Dedifferentiated amniotic fluid mesenchymal stem cell (primary cell): Measurements from ENCODE around the gene STK31.
"Not testable (repeated sequence)": the region's sequence is repeated elsewhere in the genome, so short reads cannot be mapped to it uniquely, and the experiment has no call there.

Source experiments
- DNase-seq: peaks from one replicate; pipeline ENCODE4 v3.0.0-alpha.2; 2016; ENCODE audit errors: extremely low spot score

STK31 gene, protein sequence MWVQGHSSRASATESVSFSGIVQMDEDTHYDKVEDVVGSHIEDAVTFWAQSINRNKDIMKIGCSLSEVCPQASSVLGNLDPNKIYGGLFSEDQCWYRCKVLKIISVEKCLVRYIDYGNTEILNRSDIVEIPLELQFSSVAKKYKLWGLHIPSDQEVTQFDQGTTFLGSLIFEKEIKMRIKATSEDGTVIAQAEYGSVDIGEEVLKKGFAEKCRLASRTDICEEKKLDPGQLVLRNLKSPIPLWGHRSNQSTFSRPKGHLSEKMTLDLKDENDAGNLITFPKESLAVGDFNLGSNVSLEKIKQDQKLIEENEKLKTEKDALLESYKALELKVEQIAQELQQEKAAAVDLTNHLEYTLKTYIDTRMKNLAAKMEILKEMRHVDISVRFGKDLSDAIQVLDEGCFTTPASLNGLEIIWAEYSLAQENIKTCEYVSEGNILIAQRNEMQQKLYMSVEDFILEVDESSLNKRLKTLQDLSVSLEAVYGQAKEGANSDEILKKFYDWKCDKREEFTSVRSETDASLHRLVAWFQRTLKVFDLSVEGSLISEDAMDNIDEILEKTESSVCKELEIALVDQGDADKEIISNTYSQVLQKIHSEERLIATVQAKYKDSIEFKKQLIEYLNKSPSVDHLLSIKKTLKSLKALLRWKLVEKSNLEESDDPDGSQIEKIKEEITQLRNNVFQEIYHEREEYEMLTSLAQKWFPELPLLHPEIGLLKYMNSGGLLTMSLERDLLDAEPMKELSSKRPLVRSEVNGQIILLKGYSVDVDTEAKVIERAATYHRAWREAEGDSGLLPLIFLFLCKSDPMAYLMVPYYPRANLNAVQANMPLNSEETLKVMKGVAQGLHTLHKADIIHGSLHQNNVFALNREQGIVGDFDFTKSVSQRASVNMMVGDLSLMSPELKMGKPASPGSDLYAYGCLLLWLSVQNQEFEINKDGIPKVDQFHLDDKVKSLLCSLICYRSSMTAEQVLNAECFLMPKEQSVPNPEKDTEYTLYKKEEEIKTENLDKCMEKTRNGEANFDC

DNA sequence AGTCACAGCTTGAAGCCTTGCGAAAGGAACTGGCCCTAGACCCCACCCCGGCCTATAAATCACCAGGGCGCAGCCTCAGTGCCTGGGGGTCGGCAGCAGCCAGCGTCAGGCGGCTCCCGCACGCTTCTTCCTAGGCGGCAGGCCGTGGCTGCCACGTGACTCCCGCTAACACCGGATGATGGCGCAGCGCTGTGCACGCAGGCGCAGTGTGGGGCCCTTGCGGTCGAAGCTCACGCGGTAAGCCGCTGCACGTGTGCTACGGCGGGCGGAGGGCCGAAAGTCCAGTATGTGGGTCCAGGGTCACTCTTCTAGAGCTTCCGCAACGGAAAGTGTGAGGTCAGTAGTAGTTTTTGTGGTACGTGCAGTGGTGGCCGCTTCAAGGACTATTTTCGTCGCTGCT, at the start of gene STK31:
TSS of gene STK31 (plus strand) at position 220 of the 400 bp plus-strand sequence. CDS start at position 287, 67 bp downstream.
- no peak for DNase-seq

DNA sequence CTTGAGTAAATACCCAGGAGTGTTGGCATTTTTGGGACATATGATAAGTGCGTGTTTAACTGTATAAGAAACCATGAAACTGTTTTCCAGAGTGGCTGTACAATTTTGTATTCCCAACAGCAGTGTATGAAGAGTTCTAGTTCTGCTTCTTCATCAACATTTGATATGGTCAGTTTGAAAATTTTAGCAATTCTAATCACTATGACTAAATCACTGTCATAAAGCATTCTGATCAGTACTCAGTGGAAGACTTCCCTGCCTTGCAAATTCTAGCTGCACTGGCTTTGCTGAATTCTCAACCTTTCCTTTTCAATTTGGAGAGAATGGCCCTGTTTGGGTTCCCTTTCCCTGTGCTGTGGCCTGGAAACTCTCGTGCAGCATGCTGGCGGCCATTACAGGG, 48.6 kb upstream of the STK31 start:
- DNase-seq: no peak

DNA sequence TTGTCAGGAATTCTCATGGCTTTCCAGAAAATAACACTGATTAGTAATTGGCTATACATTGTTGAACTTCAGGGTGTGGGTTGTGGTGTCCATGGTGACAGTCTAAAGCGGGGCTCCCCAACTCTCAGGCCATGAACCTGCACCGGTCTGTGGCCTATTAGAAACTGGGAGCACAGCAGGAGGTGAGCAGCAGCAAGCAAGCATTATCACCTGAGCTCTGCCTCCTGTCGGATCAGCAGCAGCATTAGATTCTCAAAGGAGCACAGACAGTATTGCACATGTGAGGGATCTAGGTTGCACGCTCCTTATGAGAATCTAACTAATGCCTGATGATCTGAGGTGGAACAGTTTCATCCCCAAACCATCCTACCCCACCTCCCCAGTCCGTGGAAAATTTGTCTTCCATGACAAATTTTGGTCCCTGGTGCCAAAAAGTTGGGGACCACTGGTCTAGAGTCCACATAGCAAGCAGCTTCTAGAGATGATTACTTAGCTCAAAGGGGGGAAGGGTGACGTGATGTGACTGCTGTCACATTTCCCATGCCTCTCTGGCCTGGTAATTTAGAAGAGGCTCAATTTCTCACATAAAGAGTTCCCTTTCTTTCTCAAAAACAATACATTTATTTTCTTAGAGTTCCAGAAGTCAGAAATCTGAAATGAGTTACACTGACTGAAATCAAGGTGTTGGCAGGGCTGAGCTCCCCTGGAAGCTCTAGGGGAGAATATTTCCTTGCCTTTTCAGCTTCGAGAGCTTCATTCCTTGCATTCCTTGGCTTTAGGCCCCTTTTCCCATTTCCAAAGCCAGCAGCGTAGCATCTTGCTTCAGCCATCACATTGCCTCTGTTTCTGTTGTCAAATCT, 47.7 kb upstream of the STK31 start:
- DNase-seq: no peak

DNA sequence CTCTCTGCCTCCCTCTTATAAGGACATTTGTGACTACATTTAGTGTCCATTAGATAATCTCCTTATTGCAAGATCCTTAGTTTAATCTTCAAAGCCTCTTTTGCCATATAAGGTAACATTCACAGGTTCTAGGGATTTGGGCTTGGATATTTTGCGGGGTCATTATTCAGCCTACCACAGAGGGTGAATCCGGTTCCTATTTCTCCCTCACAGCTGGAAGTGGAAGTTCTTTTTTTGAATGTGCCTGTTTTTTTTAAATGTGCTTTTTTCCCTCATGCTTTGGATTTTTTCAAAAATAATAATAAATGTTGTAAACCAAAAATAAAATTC, 47.1 kb upstream of the STK31 start:
- no peak for DNase-seq

DNA sequence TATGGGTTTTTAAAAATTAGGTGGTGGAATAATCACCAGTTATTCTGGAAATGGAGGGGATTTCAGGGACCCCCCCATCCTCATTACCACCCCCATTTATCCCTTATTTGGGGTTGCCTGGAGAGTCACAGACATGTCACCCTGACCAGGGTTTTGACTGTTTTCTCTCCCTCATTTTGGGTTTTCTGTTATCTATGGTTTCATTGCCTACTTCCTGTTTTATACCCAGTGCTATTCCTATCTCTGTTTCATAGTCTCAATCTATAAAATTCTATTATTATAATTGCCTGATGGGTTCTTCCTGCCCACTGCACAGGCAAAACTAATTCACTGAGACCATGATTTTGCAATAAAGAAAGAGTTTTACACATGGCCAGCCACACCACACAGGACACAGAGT, 45.9 kb upstream of the STK31 start:
- DNase-seq: no peak

DNA sequence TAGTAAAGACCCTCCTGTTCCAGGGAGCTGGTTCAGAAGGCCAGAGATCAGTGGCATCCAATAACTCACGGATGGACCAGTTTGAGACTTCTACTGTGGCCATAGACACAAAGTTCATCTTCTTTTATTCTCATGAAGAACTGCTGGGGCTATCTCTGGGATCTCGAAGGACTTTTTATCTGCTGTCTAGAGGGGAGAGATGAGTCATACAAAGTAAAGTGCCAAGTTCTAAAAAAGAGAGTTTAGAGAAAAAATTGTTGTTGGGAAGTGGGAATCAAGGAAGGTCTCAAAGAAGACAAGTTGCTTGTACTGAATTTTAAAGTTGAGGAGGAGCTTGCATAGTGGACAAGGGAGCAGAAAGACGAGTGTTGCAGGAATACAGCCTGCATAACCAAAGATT, 38.0 kb upstream of the STK31 start:
- no peak for DNase-seq

DNA sequence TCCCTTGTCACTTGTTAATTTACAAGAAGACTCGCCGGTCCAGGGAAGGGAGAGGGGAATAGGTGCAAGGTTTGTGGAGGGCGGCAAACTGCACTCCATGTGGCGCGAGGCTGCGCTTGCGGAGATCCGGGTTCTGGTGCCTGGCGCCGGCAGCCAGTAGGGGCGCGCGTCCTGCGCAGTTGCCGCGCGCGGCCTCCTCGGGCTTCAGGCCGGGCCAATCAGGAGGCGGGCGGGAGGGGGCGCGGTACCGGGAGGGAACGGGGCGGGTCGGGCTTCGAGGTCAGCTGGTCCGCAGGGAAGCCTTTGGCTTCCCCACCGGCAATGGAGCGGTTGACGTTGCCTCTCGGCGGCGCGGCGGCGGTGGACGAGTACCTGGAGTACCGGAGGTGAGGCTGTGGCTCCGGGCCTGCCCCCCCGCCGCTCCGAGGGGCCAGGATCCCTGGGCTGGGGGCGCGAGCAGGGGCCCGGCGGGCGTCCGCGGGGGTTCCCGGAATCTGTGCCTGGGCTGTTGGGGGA, 30.1 kb upstream of the STK31 start, which contains the start of gene FAM221A:
TSS of gene FAM221A (plus strand) at position 302 of the 516 bp plus-strand sequence. CDS start at position 322, 20 bp downstream.
- peak; percentile 36 for DNase-seq

DNA sequence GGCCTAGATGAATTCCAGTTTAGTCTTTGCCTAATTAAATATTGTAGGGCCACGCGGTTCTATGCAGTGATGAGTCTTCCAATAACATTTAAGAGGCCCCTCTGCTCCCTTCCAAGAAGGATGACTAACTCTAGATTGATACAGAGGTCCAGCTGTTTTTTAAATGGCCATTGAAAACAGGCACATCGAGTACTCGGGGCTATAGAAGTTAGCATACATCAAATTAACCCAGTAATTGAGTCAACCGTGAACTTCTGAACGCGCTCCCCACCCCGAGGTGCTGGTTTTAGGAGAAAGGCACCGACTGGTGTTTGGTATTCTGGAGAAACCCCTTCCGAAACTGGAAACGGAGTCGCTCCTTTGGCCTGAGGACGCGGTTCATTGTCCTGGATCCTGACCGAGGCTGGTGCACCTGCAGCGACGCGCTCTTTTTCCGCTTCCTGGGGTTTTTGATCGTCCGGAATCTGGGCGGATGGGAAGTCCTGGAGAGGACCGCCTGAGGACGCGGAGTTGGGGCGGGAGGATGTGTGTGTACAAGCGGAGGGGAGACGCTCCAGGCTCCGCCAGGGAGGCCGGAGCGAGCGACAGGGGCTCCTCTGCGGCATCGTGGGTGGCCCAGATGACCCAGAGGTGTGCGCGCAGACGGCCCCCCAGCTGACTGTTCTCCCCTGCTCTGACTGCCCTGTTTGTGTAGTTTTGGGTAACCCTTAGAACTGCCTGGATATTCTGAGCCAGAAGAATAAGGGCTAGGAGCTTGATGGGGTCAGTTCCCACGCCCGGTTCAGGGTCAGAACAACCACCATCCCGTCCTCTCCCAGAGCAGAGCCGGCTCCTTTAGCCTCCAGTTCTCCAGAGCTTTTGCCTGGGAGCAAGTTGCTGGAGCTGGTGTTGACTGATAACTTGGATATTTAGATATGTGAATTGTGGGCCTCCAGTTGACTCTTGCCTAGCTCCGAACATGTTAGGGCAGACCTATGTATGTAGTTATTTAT, 29.3 kb upstream of the STK31 start:
- no peak for DNase-seq

DNA sequence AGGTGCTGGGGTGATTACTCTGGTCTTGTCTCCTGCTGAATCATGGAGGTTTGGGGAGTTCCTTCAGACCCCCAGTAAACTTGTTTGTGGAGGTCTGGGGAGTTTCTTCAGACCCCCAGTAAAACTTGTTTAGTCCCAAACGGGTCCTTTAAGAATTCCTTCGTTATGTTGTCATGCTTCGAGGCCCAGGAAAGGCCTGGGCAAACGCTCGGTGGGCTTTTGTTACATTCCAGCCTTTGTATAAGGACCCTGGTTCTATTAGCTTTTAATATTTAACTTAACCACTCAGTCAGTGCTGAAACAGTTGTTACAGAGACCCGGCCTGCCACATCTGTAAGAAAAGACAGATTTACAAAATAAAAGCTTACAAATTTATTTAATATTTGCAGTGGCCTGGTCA, 26.0 kb upstream of the STK31 start:
- DNase-seq: not testable (repeated sequence)

DNA sequence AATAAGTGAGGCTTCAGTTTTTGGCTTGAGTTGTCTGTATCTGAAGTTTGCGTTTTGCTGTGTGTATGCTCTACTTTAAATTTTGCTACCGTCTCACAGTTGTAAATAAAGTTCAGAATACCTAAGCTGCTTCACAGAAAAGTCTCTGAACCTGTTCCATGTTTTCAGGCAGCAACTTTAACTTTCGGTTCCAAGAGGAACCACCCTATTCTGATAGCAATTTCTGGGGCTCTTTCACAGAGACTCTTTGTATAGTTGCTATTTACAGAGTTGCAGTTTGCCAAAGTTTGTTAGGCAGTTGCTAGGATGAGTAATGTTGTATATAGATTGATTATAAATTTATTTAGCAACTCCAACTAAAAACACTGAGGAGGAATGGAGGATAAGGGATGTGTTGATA, 24.3 kb upstream of the STK31 start:
- DNase-seq: no peak

DNA sequence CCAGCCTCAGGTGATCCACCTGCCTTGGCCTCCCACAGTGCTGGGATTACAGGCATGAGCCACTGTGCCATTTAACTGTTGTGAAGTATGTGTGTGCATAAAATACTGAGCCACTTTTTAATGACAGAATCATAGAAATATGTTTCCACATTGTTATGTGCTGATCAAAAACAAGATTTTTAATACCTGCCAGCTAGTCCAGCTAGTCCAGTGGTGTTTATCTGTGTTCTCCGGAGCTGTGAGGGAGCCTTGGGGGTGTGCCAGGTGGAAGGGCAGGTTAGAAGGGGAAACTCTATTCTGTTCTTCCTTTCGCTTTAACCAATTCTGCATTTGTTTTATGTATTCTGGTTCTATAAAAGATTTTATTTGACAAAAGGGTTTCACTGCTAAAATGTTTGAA, 23.0 kb upstream of the STK31 start:
- DNase-seq: no peak

DNA sequence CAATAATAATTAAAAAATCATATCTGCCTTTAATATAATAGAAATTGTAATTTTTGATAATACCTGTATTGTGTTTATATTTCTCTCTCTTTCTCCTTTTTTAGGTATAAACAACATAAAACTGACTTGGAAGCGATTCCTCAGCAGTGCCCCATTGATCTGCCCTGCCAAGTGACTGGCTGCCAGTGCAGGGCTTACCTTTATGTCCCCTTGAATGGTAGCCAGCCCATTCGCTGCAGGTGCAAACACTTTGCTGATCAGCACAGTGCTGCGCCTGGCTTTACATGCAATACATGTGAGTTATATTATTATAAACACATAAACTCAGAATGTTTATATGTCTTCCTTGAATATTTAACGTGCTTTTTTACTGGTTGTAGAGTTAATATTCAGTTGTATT, 20.9 kb upstream of the STK31 start:
- no peak for DNase-seq

DNA sequence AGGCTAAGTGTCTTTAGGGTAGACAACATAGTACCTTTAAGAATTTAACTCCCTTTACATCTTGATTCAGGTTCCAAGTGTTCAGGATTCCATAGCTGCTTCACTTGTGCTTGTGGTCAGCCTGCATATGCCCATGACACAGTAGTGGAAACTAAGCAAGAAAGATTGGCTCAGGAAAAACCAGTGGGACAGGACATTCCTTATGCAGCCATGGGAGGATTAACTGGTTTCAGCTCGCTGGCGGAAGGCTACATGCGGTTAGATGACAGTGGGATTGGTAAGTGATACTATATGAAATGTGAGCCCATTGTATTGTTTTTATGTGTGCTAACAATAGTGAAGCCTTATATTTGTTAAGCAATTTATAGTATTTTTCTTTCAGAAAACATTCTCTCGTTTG, 18.7 kb upstream of the STK31 start:
- DNase-seq: peak; percentile 32

DNA sequence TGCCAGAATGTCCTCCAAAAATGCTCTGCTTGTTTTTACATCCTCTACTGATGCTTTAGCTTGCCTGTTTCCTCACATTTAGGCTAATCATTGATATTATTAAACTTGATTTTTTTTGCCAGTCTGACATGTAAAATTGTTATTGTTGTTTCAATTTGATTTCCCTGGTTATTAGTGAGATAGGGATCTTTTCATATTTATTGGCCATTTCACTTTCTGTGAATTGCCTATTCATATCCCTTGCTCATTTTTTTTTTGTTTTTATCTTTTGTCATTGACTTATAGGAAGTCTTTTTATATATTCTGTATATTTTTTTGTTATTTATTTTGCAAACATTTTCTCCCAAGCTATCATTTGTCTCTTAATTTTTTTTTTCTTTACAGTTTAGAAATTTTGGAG, 16.8 kb upstream of the STK31 start:
- no peak for DNase-seq

DNA sequence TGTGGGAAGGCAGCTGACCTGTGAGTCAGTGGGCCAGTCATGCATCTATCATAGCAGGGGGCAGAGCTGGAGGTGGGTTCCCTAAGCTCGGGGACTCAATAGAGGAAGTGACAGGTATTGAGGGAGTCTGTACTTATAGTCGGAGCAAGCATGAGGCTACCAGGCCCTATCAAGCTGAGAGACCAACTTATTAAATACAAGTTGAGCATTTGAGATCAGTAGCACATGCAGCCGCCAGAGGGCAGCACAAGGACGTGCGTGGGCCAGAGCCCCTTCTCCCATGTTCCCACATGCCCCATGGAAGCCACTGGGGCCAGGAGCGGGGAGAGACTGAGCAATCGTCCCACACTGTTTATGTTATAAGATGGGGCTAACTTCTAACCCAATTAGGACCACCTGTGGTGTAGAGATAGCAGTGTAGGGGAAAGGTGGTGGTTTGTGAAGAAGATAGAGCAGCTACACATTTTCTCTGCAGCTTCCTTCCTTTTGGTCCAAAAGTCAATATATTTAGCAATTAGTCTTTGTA, 13.0 kb upstream of the STK31 start:
- DNase-seq: no peak

DNA sequence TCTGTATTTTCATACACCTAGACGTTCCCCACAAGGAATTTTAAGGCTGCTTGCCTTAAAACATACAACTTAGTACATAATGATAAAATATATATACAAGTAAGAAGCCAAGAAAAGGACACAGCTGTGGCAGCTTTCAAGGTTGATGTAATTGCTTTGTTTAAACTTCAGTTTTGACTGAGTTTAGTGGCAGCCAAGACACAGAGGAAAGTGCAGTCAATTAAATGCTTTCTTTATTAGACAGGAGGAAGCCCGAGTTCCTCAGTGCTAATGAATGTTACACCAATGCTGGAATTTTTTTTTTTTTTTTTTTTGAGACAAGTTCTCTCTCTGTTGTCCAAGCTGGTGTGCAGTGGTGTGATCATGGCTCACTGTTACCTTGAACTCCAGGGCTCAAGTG, 11.2 kb upstream of the STK31 start:
- no peak for DNase-seq

DNA sequence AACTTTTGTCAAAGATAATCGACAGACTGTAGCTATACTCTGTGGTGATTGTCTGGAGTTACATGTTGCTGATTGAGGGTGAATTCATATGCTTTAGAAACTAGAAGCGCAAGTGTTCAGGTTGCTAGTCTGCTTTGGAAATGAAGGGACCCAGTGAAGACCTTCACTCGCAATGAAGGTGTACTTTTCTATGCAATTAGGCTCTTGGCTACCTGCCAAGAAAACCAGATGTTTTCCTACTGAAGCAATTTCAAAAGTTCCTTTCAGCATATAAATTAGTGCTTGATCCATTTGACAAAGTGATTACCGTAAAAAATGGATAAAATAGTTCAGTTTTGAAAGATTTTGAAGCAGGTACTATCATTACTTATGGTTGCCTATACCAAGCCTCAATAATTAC, 10.0 kb upstream of the STK31 start:
- no peak for DNase-seq

DNA sequence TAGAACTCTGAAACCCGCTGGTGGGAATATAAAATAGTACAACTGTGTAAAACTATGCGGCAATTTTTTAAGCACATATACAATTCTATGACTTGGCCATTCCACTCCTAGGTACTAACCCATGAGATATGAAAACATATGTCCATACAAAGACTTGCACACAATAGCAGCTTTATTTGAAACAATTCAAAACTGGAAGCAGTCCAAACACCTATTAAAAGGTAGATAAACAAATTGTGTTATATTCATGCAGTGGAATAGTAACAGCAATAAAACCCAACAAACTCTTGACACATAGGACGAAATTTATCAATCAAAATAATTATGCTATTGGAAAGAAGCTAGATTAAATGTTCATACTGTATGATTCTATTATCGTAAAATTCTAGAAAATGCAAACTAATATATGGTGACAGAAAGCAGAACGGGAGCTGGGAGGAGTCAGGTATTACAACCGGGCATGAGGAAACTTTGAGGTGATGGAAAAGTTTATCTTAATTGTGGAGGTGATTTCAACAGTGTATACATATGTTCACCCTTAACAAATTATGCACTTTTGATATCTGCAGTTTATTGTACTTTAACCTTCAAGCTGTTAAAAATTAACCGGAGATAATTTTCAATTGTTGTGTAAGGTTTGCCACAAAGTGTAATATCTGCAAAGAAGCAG, 803 bp upstream of the STK31 start:
- DNase-seq: no peak
